ENCODE measurements around the gene FOXN3.

- TF ChIP-seq, protein P1, sequence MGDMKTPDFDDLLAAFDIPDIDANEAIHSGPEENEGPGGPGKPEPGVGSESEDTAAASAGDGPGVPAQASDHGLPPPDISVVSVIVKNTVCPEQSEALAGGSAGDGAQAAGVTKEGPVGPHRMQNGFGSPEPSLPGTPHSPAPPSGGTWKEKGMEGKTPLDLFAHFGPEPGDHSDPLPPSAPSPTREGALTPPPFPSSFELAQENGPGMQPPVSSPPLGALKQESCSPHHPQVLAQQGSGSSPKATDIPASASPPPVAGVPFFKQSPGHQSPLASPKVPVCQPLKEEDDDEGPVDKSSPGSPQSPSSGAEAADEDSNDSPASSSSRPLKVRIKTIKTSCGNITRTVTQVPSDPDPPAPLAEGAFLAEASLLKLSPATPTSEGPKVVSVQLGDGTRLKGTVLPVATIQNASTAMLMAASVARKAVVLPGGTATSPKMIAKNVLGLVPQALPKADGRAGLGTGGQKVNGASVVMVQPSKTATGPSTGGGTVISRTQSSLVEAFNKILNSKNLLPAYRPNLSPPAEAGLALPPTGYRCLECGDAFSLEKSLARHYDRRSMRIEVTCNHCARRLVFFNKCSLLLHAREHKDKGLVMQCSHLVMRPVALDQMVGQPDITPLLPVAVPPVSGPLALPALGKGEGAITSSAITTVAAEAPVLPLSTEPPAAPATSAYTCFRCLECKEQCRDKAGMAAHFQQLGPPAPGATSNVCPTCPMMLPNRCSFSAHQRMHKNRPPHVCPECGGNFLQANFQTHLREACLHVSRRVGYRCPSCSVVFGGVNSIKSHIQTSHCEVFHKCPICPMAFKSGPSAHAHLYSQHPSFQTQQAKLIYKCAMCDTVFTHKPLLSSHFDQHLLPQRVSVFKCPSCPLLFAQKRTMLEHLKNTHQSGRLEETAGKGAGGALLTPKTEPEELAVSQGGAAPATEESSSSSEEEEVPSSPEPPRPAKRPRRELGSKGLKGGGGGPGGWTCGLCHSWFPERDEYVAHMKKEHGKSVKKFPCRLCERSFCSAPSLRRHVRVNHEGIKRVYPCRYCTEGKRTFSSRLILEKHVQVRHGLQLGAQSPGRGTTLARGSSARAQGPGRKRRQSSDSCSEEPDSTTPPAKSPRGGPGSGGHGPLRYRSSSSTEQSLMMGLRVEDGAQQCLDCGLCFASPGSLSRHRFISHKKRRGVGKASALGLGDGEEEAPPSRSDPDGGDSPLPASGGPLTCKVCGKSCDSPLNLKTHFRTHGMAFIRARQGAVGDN (IDR thresholded peaks at IDR 0.05) = no peak
- TF ChIP-seq POLR2AphosphoS5 (IDR thresholded peaks at IDR 0.05; ENCODE audit: low read length) (no peak), NFYA (IDR thresholded peaks at IDR 0.05; ENCODE audit: borderline replicate concordance, low read depth, low read length) (no peak), TCF7 (IDR thresholded peaks at IDR 0.05; ENCODE audit: borderline replicate concordance) (no peak)
Measured at GRCh38 chr14:89339158-89339557, 77.9 kb downstream of the FOXN3 start.
